ENCODE data around the gene WFDC12.

GRCh38 chr20:45153147-45153546 lies 28.9 kb upstream of the WFDC12 start:
- TF ChIP-seq ZNF384 (IDR thresholded peaks at IDR 0.05): no peak
- no peak for TF ChIP-seq SUZ12 (IDR thresholded peaks at IDR 0.05)
- TF ChIP-seq ELF4 (IDR thresholded peaks at IDR 0.05): no peak
- TF ChIP-seq HDGF (IDR thresholded peaks at IDR 0.05; ENCODE audit: borderline replicate concordance): no peak
- TF ChIP-seq NFRKB (IDR thresholded peaks at IDR 0.05): no peak
- no peak for TF ChIP-seq FOXM1 (IDR thresholded peaks at IDR 0.05; ENCODE audit: borderline replicate concordance)
- no peak for TF ChIP-seq CTBP1 (IDR thresholded peaks at IDR 0.05; ENCODE audit: borderline replicate concordance)
- TF ChIP-seq LEF1 (IDR thresholded peaks at IDR 0.05; ENCODE audit: borderline replicate concordance): no peak
- no peak for TF ChIP-seq TARDBP (IDR thresholded peaks at IDR 0.05)
- TF ChIP-seq SP1 (IDR thresholded peaks at IDR 0.05): no peak
- no peak for TF ChIP-seq BHLHE40 (IDR thresholded peaks at IDR 0.05; ENCODE audit: borderline replicate concordance)
- no peak for TF ChIP-seq L3MBTL2 (conservative IDR thresholded peaks at IDR 0.05)

Measured in HEK293T (cell line).